IPS-20b (cell line): ENCODE measurements around the gene CCDC127.

Source experiments
- H3K27ac ChIP-seq: one replicate; pipeline ENCODE4 v1.5.1; 2013; ENCODE audit warnings: low read length
- H3K27me3 ChIP-seq: 2 replicates; pipeline ENCODE4 v1.6.1; 2013; ENCODE audit warnings: mild to moderate bottlenecking, low read length, inconsistent platforms; ENCODE audit not compliant: insufficient read depth
- H3K36me3 ChIP-seq: 2 replicates; pipeline ENCODE4 v1.6.1; 2013; ENCODE audit warnings: low read depth, mild to moderate bottlenecking, inconsistent platforms, low read length, moderate library complexity; ENCODE audit not compliant: insufficient read depth
- H3K4me1 ChIP-seq: 2 replicates; pipeline ENCODE4 v1.6.1; 2013; ENCODE audit warnings: mild to moderate bottlenecking, control low read depth, inconsistent platforms, low read length, moderate library complexity; ENCODE audit not compliant: insufficient read depth
- H3K4me3 ChIP-seq: 2 replicates; pipeline ENCODE4 v1.5.1; 2013; ENCODE audit warnings: mild to moderate bottlenecking, low read length, inconsistent platforms
- H3K9ac ChIP-seq: 2 replicates; pipeline ENCODE4 v1.6.1; 2013; ENCODE audit warnings: low read depth, mild to moderate bottlenecking, inconsistent platforms, low read length, moderate library complexity
- H3K9me3 ChIP-seq: 2 replicates; pipeline ENCODE4 v1.6.1; 2013; ENCODE audit warnings: mild to moderate bottlenecking, low read depth, low read length, inconsistent platforms; ENCODE audit not compliant: insufficient read depth

The CCDC127 gene

DNA sequence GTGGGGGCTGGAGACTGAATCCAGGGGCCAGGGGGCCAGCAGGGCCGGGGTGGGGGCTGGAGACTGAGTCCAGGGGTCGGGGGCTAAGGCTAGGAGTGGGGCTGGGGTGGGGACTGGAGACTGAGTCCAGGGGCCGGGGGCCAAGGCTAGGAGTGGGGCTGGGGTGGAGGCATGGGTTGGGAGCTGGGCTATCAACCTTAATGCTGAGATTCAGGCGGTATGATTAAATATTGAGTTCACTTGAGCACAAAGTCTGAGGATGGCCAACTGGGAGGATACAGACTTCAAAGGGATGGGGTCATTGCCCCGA lies 43.7 kb downstream of the CCDC127 start:
- H3K9ac ChIP-seq: no peak overlapping the region
- no peaks in the 10 kb centered on the region for H3K9me3 ChIP-seq
- H3K4me3 ChIP-seq: no peak overlapping the region
- H3K27ac ChIP-seq: no peak overlapping the region
- peaks cover 13% of the 10 kb centered on the region for H3K36me3 ChIP-seq
- H3K4me1 ChIP-seq: no peaks in the 10 kb centered on the region
- H3K27me3 ChIP-seq: no peaks in the 10 kb centered on the region

DNA sequence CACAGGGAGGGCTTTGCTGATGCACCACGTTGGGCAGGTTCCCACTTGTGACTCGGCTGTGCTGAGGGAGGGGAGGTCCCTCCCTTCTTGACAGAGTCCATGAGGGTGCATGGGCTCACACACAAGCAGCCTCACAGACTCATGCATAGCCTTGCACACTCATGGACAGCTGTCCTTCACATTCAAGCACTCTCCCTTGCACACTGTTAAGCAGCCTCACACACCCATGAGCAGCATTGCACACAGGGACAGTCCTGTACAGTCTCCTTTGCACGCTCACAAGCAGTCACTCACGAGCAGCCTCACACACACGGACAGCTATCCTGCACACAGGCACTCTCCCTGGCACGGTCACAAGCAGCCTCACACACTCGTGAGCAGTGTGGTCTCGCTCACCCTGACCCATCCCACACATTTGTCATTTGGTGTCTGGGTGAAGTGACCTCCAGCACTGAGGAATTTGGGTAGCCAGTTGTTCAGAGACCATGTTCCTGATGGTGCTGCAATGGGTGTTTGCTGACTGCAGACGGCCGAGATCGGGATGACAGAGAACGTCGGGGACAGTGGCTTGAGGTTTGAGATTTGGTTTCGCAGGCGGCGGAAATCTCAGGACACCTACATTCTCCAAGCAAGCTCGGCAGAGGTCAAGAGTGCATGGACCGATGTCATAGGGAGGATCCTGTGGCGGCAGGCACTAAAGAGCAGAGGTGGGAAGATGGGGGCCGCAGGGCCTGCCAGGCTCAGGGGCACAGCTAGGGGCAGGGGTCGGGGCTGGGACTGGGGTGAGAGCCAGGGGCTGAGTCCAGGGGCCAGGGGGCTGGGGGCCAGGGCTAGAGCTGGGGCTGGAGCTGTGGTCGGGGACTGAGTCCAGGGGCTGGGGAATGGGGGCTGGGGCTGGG lies 44.3 kb downstream of the CCDC127 start:
- no peak overlapping the region for H3K4me3 ChIP-seq
- H3K27me3 ChIP-seq: no peaks in the 10 kb centered on the region
- peaks cover 13% of the 10 kb centered on the region for H3K36me3 ChIP-seq
- no peak overlapping the region for H3K9ac ChIP-seq
- H3K9me3 ChIP-seq: no peaks in the 10 kb centered on the region
- H3K4me1 ChIP-seq: no peaks in the 10 kb centered on the region
- no peak overlapping the region for H3K27ac ChIP-seq

DNA sequence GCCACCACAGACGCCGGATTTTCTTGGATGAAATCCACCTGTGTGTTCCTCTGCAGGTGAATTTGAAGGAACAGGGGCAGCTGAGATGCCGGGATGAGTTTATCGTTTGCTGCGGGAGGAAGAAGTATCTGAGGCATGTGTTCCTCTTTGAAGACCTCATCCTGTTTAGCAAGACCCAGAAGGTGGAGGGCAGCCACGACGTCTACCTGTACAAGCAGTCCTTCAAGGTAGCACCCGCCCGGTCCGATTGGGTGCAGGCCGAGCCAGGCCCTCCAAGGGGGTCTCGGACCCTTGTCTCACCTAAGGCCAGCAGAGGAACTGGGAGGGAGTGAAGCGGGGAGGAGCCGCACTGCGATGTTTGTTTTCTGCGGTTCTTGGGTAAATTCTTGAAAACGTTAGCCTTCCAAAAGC lies 45.1 kb downstream of the CCDC127 start:
- Histone ChIP-seq H3K4me1 (no peaks in the 10 kb centered on the region), H3K27me3 (no peaks in the 10 kb centered on the region), H3K27ac (no peak overlapping the region), H3K36me3 (peaks cover 13% of the 10 kb centered on the region), H3K9me3 (no peaks in the 10 kb centered on the region), H3K4me3 (no peak overlapping the region), H3K9ac (no peak overlapping the region)

DNA sequence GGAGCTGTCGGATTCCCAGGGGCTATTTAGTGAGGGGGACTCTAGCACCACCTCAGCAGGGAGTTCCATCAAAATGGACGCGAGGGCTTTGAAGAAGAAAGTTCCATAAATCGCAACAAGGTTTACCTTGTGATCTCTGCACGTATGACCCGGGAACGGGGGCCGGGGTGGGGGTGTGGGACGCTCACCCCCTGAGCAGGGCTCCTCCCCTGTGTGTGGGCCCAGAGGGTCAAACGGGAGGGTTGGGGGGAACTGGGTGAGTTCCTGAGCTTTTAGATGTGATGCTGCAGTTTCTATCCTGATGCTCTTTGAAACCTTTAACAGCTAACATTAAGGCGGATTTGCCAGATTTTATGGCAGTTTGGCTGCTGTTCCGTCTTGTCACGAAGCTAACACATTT lies 45.5 kb downstream of the CCDC127 start:
- Histone ChIP-seq H3K4me1 (no peaks in the 10 kb centered on the region), H3K27ac (no peak overlapping the region), H3K27me3 (no peaks in the 10 kb centered on the region), H3K9ac (no peak overlapping the region), H3K4me3 (no peak overlapping the region), H3K36me3 (peaks cover 13% of the 10 kb centered on the region), H3K9me3 (no peaks in the 10 kb centered on the region)

DNA sequence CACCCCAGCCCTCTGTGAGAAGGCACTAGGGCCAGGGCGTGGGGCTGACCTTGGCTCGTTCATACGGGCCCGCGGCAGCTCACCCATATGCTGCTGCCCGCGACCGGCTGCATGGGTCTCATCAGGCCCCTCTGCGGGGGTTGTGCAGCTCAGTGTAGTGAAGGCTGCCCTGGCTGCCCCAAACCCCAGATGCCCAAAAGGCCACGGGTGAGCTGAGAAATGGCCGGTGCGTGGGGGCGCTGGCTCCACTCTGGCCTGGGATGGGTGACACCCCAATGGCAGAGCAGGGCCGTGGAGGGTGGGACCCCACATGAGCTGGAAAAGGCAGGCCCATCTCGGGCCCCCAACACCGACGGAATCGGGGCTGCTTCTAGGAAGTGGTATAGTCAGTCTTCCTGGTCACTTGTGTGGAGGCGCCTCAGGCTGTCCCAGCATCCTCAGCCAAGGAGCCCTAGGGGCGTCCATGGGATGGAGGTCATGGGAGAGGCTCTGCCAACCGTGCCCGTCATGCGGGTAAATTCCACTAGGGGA lies 46.1 kb downstream of the CCDC127 start:
- no peaks in the 10 kb centered on the region for H3K9me3 ChIP-seq
- H3K4me1 ChIP-seq: no peaks in the 10 kb centered on the region
- H3K4me3 ChIP-seq: no peak overlapping the region
- H3K27ac ChIP-seq: no peak overlapping the region
- H3K36me3 ChIP-seq: peaks cover 13% of the 10 kb centered on the region
- no peak overlapping the region for H3K9ac ChIP-seq
- no peaks in the 10 kb centered on the region for H3K27me3 ChIP-seq

DNA sequence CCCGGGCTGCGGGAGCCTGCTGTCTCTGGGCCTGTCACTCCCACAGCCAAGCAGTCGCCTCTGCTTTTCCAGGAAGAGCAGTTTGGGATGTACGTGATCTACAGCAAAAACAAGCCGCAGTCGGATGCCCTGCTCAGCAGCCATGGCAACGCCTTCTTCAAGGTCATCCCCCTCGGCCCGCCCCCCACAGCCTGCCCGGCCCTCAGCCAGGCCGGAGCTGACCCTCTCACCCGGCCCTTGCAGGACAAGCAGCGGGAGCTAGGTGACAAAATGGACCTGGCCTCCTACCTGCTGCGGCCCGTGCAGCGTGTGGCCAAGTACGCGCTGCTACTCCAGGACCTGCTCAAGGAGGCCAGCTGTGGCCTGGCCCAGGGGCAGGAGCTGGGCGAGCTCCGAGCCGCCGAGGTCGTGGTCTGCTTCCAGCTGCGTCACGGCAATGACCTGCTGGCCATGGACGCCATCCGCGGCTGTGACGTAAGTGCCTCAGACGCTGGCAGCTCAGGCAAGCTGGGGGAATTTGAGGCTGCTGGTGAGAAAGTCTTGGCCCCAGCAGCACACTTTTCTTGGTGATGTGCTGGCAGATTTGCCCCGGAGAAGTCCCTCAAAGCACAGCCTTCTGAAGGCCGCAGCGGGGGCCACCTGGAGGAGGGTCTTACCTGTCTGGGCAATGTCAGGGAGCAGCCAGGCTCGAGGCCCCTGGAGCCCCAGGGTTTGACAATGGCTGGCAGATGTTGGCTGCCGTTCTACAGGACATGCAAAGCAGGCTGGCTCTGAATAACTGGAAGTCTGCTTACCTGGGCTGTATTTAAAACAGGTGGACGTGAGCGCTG lies 46.8 kb downstream of the CCDC127 start:
- no peak overlapping the region for H3K9ac ChIP-seq
- H3K27ac ChIP-seq: no peak overlapping the region
- no peaks in the 10 kb centered on the region for H3K27me3 ChIP-seq
- no peaks in the 10 kb centered on the region for H3K9me3 ChIP-seq
- no peaks in the 10 kb centered on the region for H3K4me1 ChIP-seq
- H3K4me3 ChIP-seq: no peak overlapping the region
- H3K36me3 ChIP-seq: peaks cover 13% of the 10 kb centered on the region

DNA sequence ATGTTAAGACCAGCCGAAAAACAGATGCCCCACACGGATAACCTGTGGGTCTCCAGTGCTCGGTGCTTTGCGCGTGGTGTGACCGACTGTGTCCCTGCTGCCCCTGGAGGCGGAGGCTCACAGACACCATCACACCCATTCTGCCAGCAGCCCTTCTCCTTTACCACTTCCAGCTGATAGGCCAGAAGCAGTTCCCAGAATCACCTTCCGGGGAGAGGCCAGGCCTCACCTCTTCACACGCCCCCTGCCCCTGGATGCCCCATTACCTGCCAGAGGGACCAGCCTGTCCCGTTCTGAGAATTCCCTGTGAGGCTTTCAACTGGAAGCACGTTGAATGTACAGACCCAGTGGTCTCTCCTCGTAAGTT lies 48.2 kb downstream of the CCDC127 start:
- H3K9me3 ChIP-seq: no peaks in the 10 kb centered on the region
- H3K27me3 ChIP-seq: no peaks in the 10 kb centered on the region
- H3K4me1 ChIP-seq: no peaks in the 10 kb centered on the region
- no peak overlapping the region for H3K4me3 ChIP-seq
- H3K9ac ChIP-seq: no peak overlapping the region
- no peak overlapping the region for H3K27ac ChIP-seq
- peaks cover 13% of the 10 kb centered on the region for H3K36me3 ChIP-seq

DNA sequence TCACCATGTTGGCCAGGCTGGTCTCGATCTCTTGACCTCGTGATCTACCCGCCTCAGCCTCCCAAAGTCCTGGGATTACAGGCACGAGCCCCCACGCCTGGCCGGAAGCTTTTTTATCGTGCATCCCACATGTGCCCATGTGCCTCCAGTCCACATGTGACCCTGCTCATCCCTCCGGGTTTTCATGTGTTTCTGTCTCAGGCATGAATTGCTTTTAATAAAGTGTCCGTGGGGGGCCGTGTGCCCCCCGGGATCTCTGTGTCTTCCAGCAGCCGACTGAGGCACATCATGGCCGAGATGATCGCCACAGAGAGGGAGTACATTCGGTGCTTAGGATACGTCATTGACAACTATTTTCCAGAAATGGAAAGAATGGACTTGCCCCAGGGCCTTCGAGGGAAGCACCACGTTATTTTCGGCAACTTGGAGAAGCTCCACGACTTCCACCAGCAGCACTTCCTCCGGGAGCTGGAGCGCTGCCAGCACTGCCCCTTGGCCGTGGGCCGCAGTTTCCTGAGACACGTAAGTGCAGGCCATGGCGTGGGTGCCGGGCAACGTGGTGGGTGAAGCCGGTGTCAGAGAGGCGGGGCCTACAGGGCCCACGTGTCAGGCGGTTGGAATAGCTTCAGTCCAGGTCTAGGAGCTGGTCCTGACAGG lies 48.8 kb downstream of the CCDC127 start:
- Histone ChIP-seq H3K9me3 (no peaks in the 10 kb centered on the region), H3K36me3 (peaks cover 13% of the 10 kb centered on the region), H3K4me1 (no peaks in the 10 kb centered on the region), H3K4me3 (no peak overlapping the region), H3K9ac (no peak overlapping the region), H3K27me3 (no peaks in the 10 kb centered on the region), H3K27ac (no peak overlapping the region)

DNA sequence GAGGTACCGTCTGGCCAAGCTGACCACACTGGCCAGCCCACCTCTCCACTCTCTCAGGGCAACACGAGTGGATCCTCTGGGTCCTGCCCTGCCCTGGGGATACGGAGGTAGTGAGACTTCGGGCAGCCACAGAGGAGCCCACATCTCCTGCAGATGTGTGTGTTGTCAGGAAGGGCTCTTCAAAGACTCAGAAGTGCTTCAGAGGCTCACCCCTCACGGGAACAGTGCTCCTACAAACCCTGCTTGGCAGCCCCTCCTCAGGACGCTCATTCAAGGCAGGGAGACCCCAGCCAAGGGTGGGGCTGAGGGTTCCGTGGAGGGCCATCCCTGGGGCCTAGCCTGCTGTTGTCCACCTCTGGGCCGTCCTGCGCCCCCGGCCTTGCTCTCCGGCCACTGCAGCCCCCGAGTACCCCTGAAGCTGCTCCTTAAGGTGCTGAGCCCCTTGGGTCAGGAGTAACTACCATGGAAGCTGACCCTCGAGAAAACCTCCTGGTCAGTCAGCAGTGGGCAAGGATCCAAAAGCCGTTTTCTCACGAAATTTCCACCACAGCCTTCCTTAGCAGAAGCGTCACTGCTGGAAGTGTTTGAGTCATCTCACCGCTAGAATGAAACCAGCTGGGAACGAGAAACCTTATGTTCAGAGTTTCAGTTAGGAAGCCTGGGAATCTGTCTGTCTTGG lies 49.8 kb downstream of the CCDC127 start:
- H3K9me3 ChIP-seq: no peaks in the 10 kb centered on the region
- no peak overlapping the region for H3K9ac ChIP-seq
- H3K27ac ChIP-seq: no peak overlapping the region
- peaks cover 6% of the 10 kb centered on the region; the same call in 1 of the 2 replicates for H3K36me3 ChIP-seq
- no peaks in the 10 kb centered on the region for H3K27me3 ChIP-seq
- no peak overlapping the region for H3K4me3 ChIP-seq
- H3K4me1 ChIP-seq: no peaks in the 10 kb centered on the region

DNA sequence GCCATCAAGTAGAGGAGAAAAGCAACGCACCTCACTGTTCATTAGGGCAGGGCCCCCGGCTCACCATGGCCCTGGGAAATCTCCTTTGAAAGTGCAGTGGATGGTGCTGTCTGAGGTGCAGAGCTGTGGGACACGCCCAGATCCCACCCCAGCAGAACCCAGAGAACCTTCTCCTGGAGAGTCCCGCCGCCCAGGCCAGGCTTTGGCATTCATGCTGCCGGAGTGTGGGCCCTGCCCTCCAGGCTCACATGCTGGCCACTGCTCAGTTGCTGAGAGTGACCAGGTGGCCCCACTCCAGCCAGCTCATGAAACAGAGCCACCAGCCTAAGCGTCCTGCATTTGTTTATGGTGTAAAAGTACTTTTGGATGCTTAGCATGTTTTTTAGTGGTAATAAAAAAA lies 50.4 kb downstream of the CCDC127 start:
- H3K27ac ChIP-seq: no peak overlapping the region
- H3K36me3 ChIP-seq: 0 out of 2 replicates have a peak, but pooled peaks cover under 1% of the 10 kb centered on the region
- H3K4me3 ChIP-seq: no peak overlapping the region
- no peak overlapping the region for H3K9ac ChIP-seq
- H3K27me3 ChIP-seq: no peaks in the 10 kb centered on the region
- no peaks in the 10 kb centered on the region for H3K4me1 ChIP-seq
- H3K9me3 ChIP-seq: no peaks in the 10 kb centered on the region
